H9 (cell line): Measurements from ENCODE around the gene PPIH. TPM values are rescaled to one million over a fixed set of nuclear protein-coding genes. Genes with fewer than 3 reads are reported as not detected.

ENCODE experiments used
- DNase-seq: peaks from one replicate; pipeline ENCODE4 v3.0.0-alpha.2; 2017
- H2AFZ ChIP-seq: one replicate; pipeline ENCODE4 v1.6.1; 2013; ENCODE audit warnings: mild to moderate bottlenecking, low read length, control low read depth, moderate library complexity
- H2AK5ac ChIP-seq: 2 replicates; pipeline ENCODE4 v1.6.1; 2013; ENCODE audit warnings: low read length, control low read depth, mixed read lengths; ENCODE audit not compliant: insufficient read length
- H2BK120ac ChIP-seq: one replicate; pipeline ENCODE4 v1.6.1; 2013; ENCODE audit warnings: low read depth, mild to moderate bottlenecking, low read length, control low read depth, inconsistent platforms; ENCODE audit not compliant: poor library complexity, severe bottlenecking
- H2BK12ac ChIP-seq: 2 replicates; pipeline ENCODE4 v1.6.1; 2013; ENCODE audit warnings: low read length, control low read depth, mixed read lengths, low read depth; ENCODE audit not compliant: insufficient read length
- H2BK15ac ChIP-seq: 2 replicates; pipeline ENCODE4 v1.6.1; 2013; ENCODE audit warnings: low read depth, low read length, control low read depth
- H2BK20ac ChIP-seq: one replicate; pipeline ENCODE4 v1.6.1; 2013; ENCODE audit warnings: low read depth, mild to moderate bottlenecking, low read length, control low read depth, inconsistent platforms; ENCODE audit not compliant: poor library complexity, severe bottlenecking
- H2BK5ac ChIP-seq: 2 replicates; pipeline ENCODE4 v1.6.1; 2013; ENCODE audit warnings: low read length, control low read depth, mixed read lengths; ENCODE audit not compliant: insufficient read length
- H3K14ac ChIP-seq: 2 replicates; pipeline ENCODE4 v1.6.1; 2013; ENCODE audit warnings: low read length, control low read depth; ENCODE audit not compliant: insufficient read depth
- H3K18ac ChIP-seq: 2 replicates; pipeline ENCODE4 v1.6.1; 2013; ENCODE audit warnings: low read depth, mild to moderate bottlenecking, mixed read lengths, low read length, control low read depth; ENCODE audit not compliant: insufficient read length
- H3K23ac ChIP-seq: 2 replicates; pipeline ENCODE4 v1.6.1; 2013; ENCODE audit warnings: low read length, control low read depth, mixed read lengths, low read depth; ENCODE audit not compliant: insufficient read length
- H3K23me2 ChIP-seq: 2 replicates; pipeline ENCODE4 v1.6.1; 2013; ENCODE audit warnings: low read depth, mild to moderate bottlenecking, mixed read lengths, low read length, control low read depth; ENCODE audit not compliant: insufficient read length, poor library complexity, severe bottlenecking
- H3K27ac ChIP-seq: 2 replicates; pipeline ENCODE4 v1.5.1; 2013; ENCODE audit warnings: low read length, control low read depth, mixed read lengths, low read depth; ENCODE audit not compliant: insufficient read length
- H3K27me3 ChIP-seq: 2 replicates; pipeline ENCODE4 v1.6.1; 2013; ENCODE audit warnings: low read length, control low read depth, inconsistent platforms; ENCODE audit not compliant: insufficient read depth
- H3K4ac ChIP-seq: 2 replicates; pipeline ENCODE4 v1.6.1; 2013; ENCODE audit warnings: low read depth, mild to moderate bottlenecking, control low read depth, inconsistent platforms, low read length, moderate library complexity
- H3K4me1 ChIP-seq: 2 replicates; pipeline ENCODE4 v1.6.1; 2013; ENCODE audit warnings: low read length, control low read depth, inconsistent platforms; ENCODE audit not compliant: insufficient read depth
- H3K4me2 ChIP-seq: 2 replicates; pipeline ENCODE4 v1.6.1; 2013; ENCODE audit warnings: low read length, control low read depth, mixed read lengths; ENCODE audit not compliant: insufficient read length, insufficient read depth
- H3K56ac ChIP-seq: 2 replicates; pipeline ENCODE4 v1.6.1; 2013; ENCODE audit warnings: low read depth, mild to moderate bottlenecking, mixed read lengths, low read length, control low read depth; ENCODE audit not compliant: insufficient read length
- H3K79me1 ChIP-seq: 2 replicates; pipeline ENCODE4 v1.6.1; 2013; ENCODE audit warnings: low read depth, mild to moderate bottlenecking, moderate library complexity, low read length, control low read depth, inconsistent platforms; ENCODE audit not compliant: insufficient read depth, poor library complexity, severe bottlenecking
- H3K79me2 ChIP-seq: 2 replicates; pipeline ENCODE4 v1.6.1; 2013; ENCODE audit warnings: low read length, control low read depth, inconsistent platforms; ENCODE audit not compliant: insufficient read depth
- H3K9ac ChIP-seq: 2 replicates; pipeline ENCODE4 v1.6.1; 2013; ENCODE audit warnings: low read length, control low read depth, mixed read lengths; ENCODE audit not compliant: insufficient read length; ENCODE audit errors: extremely low read depth
- H3K9me3 ChIP-seq: one replicate; pipeline ENCODE4 v1.6.1; 2013; ENCODE audit warnings: low read depth, low read length, inconsistent platforms; ENCODE audit not compliant: control insufficient read depth
- H3T11ph ChIP-seq: one replicate; pipeline ENCODE4 v1.6.1; 2013; ENCODE audit warnings: mild to moderate bottlenecking, low read length, control low read depth, inconsistent platforms
- H4K20me1 ChIP-seq: one replicate; pipeline ENCODE4 v1.6.1; 2013; ENCODE audit not compliant: control insufficient read depth, insufficient read length, insufficient read depth
- H4K5ac ChIP-seq: 2 replicates; pipeline ENCODE4 v1.6.1; 2013; ENCODE audit warnings: low read depth, mild to moderate bottlenecking, mixed read lengths, low read length, control low read depth; ENCODE audit not compliant: insufficient read length
- H4K8ac ChIP-seq: replicated peaks from 2 replicates; pipeline ENCODE4 v1.6.1; 2013; ENCODE audit warnings: low read length, control low read depth, mixed read lengths, low read depth; ENCODE audit not compliant: insufficient read length
- H4K91ac ChIP-seq: 2 replicates; pipeline ENCODE4 v1.6.1; 2013; ENCODE audit warnings: low read depth, mild to moderate bottlenecking, moderate library complexity, mixed read lengths, low read length, control low read depth; ENCODE audit not compliant: insufficient read length
- H3K27ac Mint-ChIP-seq, 3 experiments: 2 replicates in 2 of 3; 3 replicates in 1 of 3; pipeline ENCODE4 v1.8.0; 2020 to 2021; ENCODE audit warnings: mixed read lengths in 3 of 3, mild to moderate bottlenecking in 1 of 3, moderate library complexity in 1 of 3
- H3K27me3 Mint-ChIP-seq: 2 replicates; pipeline ENCODE4 v1.8.0; 2021; ENCODE audit warnings: low read depth, mild to moderate bottlenecking, moderate library complexity, mixed read lengths
- H3K36me3 Mint-ChIP-seq, 3 experiments: 2 replicates in 2 of 3; 3 replicates in 1 of 3; pipeline ENCODE4 v1.8.0; 2020 to 2021; ENCODE audit warnings: low read depth in 3 of 3, mixed read lengths in 3 of 3; ENCODE audit not compliant: insufficient read depth in 1 of 3
- H3K4me1 Mint-ChIP-seq, 2 experiments: 2 replicates each; pipeline ENCODE4 v1.8.0; 2020; ENCODE audit warnings: mixed read lengths in 2 of 2
- H3K4me3 Mint-ChIP-seq, 2 experiments: 2 replicates in 1 of 2; 3 replicates in 1 of 2; pipeline ENCODE4 v1.8.0; 2020 to 2021; ENCODE audit warnings: mild to moderate bottlenecking in 2 of 2, mixed read lengths in 2 of 2, moderate library complexity in 1 of 2
- H3K9me3 Mint-ChIP-seq, 2 experiments: 2 replicates in 1 of 2; 3 replicates in 1 of 2; pipeline ENCODE4 v1.8.0; 2020; ENCODE audit warnings: mild to moderate bottlenecking in 2 of 2, mixed read lengths in 2 of 2, moderate library complexity in 1 of 2
- CTCF ChIP-seq: fragments of 200-600 bp; sonication (generic); conservative IDR thresholded peaks from 3 replicates; pipeline ENCODE4 v1.8.0; 2021; ENCODE audit warnings: antibody characterized with exemption, mild to moderate bottlenecking
- WGBS: extraction: QIAGEN DNeasy Blood & Tissue Kit; methylation state at CpG from one replicate; pipeline ENCODE4 v1.1.7; 2013; ENCODE audit warnings: missing lambda C conversion rate, low lambda C conversion rate, mixed read lengths; ENCODE audit not compliant: insufficient read length; ENCODE audit errors: extremely low coverage; 5-methylcytosine and 5-hydroxymethylcytosine counted together
- total RNA-seq: library from RNA; stranded (reverse); gene quantifications from 2 replicates; pipeline ENCODE4 v1.2.1, GENCODE V29; 2021

The PPIH gene
- total RNA-seq, 1 experiment from 2014 or later = 89.3 TPM

- peak overlapping the region; percentile 87 for H3K4me2 ChIP-seq
- no peak overlapping the region for H3K27ac ChIP-seq
- no peaks in the 10 kb centered on the region for H3K9me3 Mint-ChIP-seq
- no peak overlapping the region for H2BK15ac ChIP-seq
- H3K27me3 ChIP-seq = no peaks in the 10 kb centered on the region
- H3K4me1 Mint-ChIP-seq = peaks cover 52 to 55% of the 10 kb centered on the region in 2 experiments
- H3K36me3 Mint-ChIP-seq = peaks cover 29 to 46% (median 42%) of the 10 kb centered on the region in 3 experiments
- no peak overlapping the region for H4K91ac ChIP-seq
- H3K9ac ChIP-seq = peak overlapping the region; percentile 90
- H3K23ac ChIP-seq = no peak overlapping the region
- H2BK120ac ChIP-seq = no peak overlapping the region
- peak overlapping the region; percentile 91 for H3K14ac ChIP-seq
- H3K4me3 Mint-ChIP-seq = peak overlapping the region; percentile 93 to 97
- peaks cover 2% of the 10 kb centered on the region for H3K4me1 ChIP-seq
- no peaks in the 10 kb centered on the region for H3K27me3 Mint-ChIP-seq
- peak; percentile 39 for DNase-seq
- no peak overlapping the region for H4K5ac ChIP-seq
- H3K56ac ChIP-seq = no peak overlapping the region
- H4K20me1 ChIP-seq = no peaks in the 10 kb centered on the region
- H2BK12ac ChIP-seq = no peak overlapping the region
- peak overlapping the region; percentile 64 for H3K18ac ChIP-seq
- no peak overlapping the region for H2BK20ac ChIP-seq
- H3T11ph ChIP-seq = no peak overlapping the region
- no peak for TF ChIP-seq CTCF
- no peaks in the 10 kb centered on the region for H3K79me1 ChIP-seq
- H2BK5ac ChIP-seq = no peak overlapping the region
- peaks cover 50% of the 10 kb centered on the region for H3K79me2 ChIP-seq
- no peak overlapping the region for H2AK5ac ChIP-seq
- no CpG with 5 or more reads among the region's 103 CpGs for WGBS
- H3K9me3 ChIP-seq = no peaks in the 10 kb centered on the region
- no peak overlapping the region for H4K8ac ChIP-seq
- H3K4ac ChIP-seq = no peak overlapping the region
- peaks cover 15% of the 10 kb centered on the region for H3K23me2 ChIP-seq
- H2AFZ ChIP-seq = no peak overlapping the region
- H3K27ac Mint-ChIP-seq = peak overlapping the region; percentile 68 to 94 (median 94); a peak in 5 of 7 replicates
These were observed 24.7 kb downstream of the PPIH start for GRCh38 chr1:42682739-42683531.
